Heart left ventricle (tissue), 13 donors: ENCODE results near the gene DCAF5.

Experiments used
- CTCF ChIP-seq, 12 donors: fragments of 200-600 bp; sonication (generic) in 4 of 12; IDR thresholded peaks; one replicate each; pipeline versions ENCODE4 v1.5.0 to v1.8.0; 2018 to 2022; ENCODE audit warnings: antibody characterized with exemption in 12 of 12, mild to moderate bottlenecking in 5 of 12
- POLR2A ChIP-seq, 2 donors: fragments of 450-650 bp; IDR thresholded peaks; one replicate each; pipeline ENCODE4 v1.6.1; 2017; ENCODE audit warnings: antibody characterized with exemption in 2 of 2, mild to moderate bottlenecking in 2 of 2, moderate library complexity in 2 of 2
- donor health status: ischemic (EF 13 %, LVEDD 7.1; RV severe dilation, severe dysfunction).
- donor health status: DM: no; HTN: yes; CAD: no.
- donor health status: DM: no; HTN: no; CAD: no.
- donor health status: ischemic (EF 25% LVEDD 6.9; RV normal size, moderate dysfunction).
- donor health status: ischemic (EF 25% LVEDD 5.7; RV mildly dilated, moderate dysfunction).
- donor health status: ischemic (EF 35%, LVEDD 5.7; RV mildly dilated, moderate dysfunction).
- donor health status: nonischemic (EF 11% LVEDD 7.7; RV severe dilation, severe dysfunction).
- donor health status: DM: yes; HTN: yes; CAD: no.
- donor health status: PGD.
- donor health status: ischemic (EF 29% LVEDD 5.4; RV normal size, mild dysfunction).
- donor health status: nonischemic (EF 23%, LVEDD 6.1; RV moderate dilation, normal function).

- TF ChIP-seq CTCF (IDR thresholded peaks at IDR 0.05) (no peak), POLR2A (IDR thresholded peaks at IDR 0.05) (no peak)
Measured at GRCh38 chr14:69004731-69005431, 148.0 kb downstream of the DCAF5 start.
